Measurements from ENCODE around the gene SDK2.

Gene SDK2

DNA sequence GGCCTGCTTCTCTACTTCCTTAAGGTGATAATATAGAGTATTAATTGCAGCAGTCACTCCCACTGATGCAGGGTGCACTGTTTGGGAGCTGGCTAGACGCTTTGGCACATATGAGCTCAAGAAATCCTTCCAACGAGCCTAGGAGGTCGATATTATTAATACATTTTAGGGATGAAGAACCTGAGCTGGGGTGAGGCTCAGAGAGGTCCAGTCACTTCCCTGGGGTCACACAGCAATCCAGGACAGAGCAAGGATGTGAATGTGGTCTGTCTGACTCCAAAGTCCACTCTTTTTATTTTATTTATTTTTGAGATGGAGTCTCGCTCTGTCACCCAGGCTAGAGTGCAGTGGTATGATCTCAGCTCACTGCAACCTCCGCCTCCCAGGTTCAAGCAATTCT, 176.0 kb downstream of the SDK2 start:
- no peak overlapping the region for H3K27ac ChIP-seq (ENCODE audit: low read depth, low read length)
- no peak overlapping the region for H3K4me2 ChIP-seq (ENCODE audit: low read length)
- H3K9me3 ChIP-seq (ENCODE audit: control insufficient read depth, insufficient read depth, low read length), result no peaks in the 10 kb centered on the region
- no peaks in the 10 kb centered on the region for H4K20me1 ChIP-seq (ENCODE audit: control insufficient read depth, insufficient read depth, low read depth, low read length)
- no peak for TF ChIP-seq EZH2phosphoT487 (IDR thresholded peaks at IDR 0.05; ENCODE audit: borderline replicate concordance, low read length)
- no peak for TF ChIP-seq CTCF (IDR thresholded peaks at IDR 0.05; ENCODE audit: low read depth, low read length, poor library complexity, severe bottlenecking)
- no peaks in the 10 kb centered on the region for H3K79me2 ChIP-seq (ENCODE audit: control insufficient read depth, low read length)
- no peak overlapping the region for H3K4me3 ChIP-seq (ENCODE audit: low read length)
- H3K9me2 ChIP-seq (replicated peaks; ENCODE audit: control insufficient read depth, low read length), result no peaks in the 10 kb centered on the region
- H3K4me1 ChIP-seq (ENCODE audit: control insufficient read depth, low read length), result 0 out of 2 replicates have a peak, but pooled peaks cover 3% of the 10 kb centered on the region
- peaks cover 5% of the 10 kb centered on the region; the same call in 1 of the 2 replicates for H3K27me3 ChIP-seq (ENCODE audit: control insufficient read depth, low read length)
- no peaks in the 10 kb centered on the region for H3K36me3 ChIP-seq (ENCODE audit: control insufficient read depth, low read length)
- H3F3A ChIP-seq (ENCODE audit: control insufficient read depth, insufficient read depth), result no peaks in the 10 kb centered on the region

DNA sequence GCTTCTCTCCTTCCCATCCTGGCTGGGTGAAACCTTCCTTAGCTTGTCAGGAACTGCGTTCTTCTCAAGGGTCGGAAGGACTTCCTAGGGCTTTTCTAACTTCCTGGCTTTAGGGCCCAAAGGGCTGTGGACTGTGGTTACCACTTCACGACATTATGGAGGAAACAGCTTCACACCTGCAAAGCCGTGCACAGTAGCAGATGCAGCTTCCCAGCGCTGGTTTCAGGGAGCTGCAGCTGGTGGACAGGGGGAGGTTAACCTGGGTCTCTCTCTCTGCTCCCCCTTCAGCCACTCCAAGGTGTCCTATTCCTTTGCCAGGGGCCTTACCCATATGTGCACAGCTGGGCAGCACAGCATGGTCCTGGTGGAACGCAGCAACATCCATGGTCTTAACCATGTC, 176.6 kb downstream of the SDK2 start:
- Histone ChIP-seq H3F3A (ENCODE audit: control insufficient read depth, insufficient read depth) (no peaks in the 10 kb centered on the region), H3K27ac (ENCODE audit: low read depth, low read length) (no peak overlapping the region), H3K27me3 (ENCODE audit: control insufficient read depth, low read length) (peaks cover 5% of the 10 kb centered on the region; the same call in 1 of the 2 replicates), H3K9me2 (replicated peaks; ENCODE audit: control insufficient read depth, low read length) (no peaks in the 10 kb centered on the region), H3K4me3 (ENCODE audit: low read length) (no peak overlapping the region), H3K79me2 (ENCODE audit: control insufficient read depth, low read length) (no peaks in the 10 kb centered on the region), H3K4me2 (ENCODE audit: low read length) (no peak overlapping the region), H3K36me3 (ENCODE audit: control insufficient read depth, low read length) (no peaks in the 10 kb centered on the region), H3K9me3 (ENCODE audit: control insufficient read depth, insufficient read depth, low read length) (no peaks in the 10 kb centered on the region), H3K4me1 (ENCODE audit: control insufficient read depth, low read length) (0 out of 2 replicates have a peak, but pooled peaks cover 3% of the 10 kb centered on the region), H4K20me1 (ENCODE audit: control insufficient read depth, insufficient read depth, low read depth, low read length) (no peaks in the 10 kb centered on the region)
- TF ChIP-seq CTCF (IDR thresholded peaks at IDR 0.05; ENCODE audit: low read depth, low read length, poor library complexity, severe bottlenecking) (no peak), EZH2phosphoT487 (IDR thresholded peaks at IDR 0.05; ENCODE audit: borderline replicate concordance, low read length) (no peak)

DNA sequence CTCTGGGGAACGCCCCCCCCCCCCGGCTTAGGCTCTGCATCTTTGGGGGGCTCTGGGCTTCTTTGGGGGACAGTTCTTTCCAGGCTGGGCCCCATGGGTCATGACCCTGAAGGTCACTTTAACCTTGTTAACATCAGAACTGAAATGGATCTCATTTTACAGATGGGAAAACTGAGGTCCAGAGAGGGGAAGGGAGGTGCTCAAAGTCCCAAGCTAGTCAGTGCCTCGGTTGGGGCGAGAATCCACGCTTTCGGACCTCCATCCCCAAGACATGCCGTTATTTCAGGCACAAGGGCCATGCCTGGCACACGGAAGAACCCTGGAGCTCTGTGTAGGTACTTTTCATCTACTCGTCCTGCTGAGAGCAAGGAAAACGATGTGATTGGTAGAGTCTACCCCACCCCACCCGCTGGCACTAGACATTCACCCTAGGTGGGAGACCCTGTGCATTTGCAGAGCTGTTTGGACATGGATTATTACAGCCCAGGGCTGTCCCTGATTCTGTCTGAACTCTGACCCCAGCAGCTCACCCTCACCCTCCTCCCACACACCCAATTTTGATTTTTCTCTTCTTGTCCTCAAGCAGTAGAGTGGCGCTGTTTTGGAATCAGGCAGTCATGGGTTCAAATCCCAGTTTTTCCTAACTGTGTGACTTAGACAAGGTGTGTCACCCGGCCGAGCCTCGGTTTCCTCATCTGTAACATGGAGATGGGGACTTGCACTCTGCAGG, 177.4 kb downstream of the SDK2 start:
- Histone ChIP-seq H3K4me1 (ENCODE audit: control insufficient read depth, low read length) (0 out of 2 replicates have a peak, but pooled peaks cover 3% of the 10 kb centered on the region), H3K27ac (ENCODE audit: low read depth, low read length) (no peak overlapping the region), H3K9me3 (ENCODE audit: control insufficient read depth, insufficient read depth, low read length) (no peaks in the 10 kb centered on the region), H3K4me2 (ENCODE audit: low read length) (no peak overlapping the region), H3F3A (ENCODE audit: control insufficient read depth, insufficient read depth) (no peaks in the 10 kb centered on the region), H3K4me3 (ENCODE audit: low read length) (no peak overlapping the region), H3K27me3 (ENCODE audit: control insufficient read depth, low read length) (peaks cover 5% of the 10 kb centered on the region; the same call in 1 of the 2 replicates), H3K9me2 (replicated peaks; ENCODE audit: control insufficient read depth, low read length) (no peaks in the 10 kb centered on the region), H3K79me2 (ENCODE audit: control insufficient read depth, low read length) (no peaks in the 10 kb centered on the region), H3K36me3 (ENCODE audit: control insufficient read depth, low read length) (no peaks in the 10 kb centered on the region), H4K20me1 (ENCODE audit: control insufficient read depth, insufficient read depth, low read depth, low read length) (no peaks in the 10 kb centered on the region)
- TF ChIP-seq EZH2phosphoT487 (IDR thresholded peaks at IDR 0.05; ENCODE audit: borderline replicate concordance, low read length) (no peak), CTCF (IDR thresholded peaks at IDR 0.05; ENCODE audit: low read depth, low read length, poor library complexity, severe bottlenecking) (no peak)

Measured in DOHH2 (cell line).